Fibroblast of lung (primary cell): Measurements from ENCODE around the gene PANX2.

ENCODE experiments used
- CTCF ChIP-seq, 2 donors: IDR thresholded peaks in 1 of 2; conservative IDR thresholded peaks in 1 of 2; 1 replicate in 1 of 2; 2 replicates in 1 of 2; pipeline ENCODE4 v1.5.1; 2011 to 2012; ENCODE audit warnings: low read length in 2 of 2, control low read depth in 1 of 2, inconsistent platforms in 1 of 2, low read depth in 1 of 2, mild to moderate bottlenecking in 1 of 2
- EZH2 ChIP-seq: IDR thresholded peaks from 2 replicates; pipeline ENCODE4 v1.5.1; 2012; ENCODE audit warnings: low read length, control low read depth, mild to moderate bottlenecking; ENCODE audit errors: missing control alignments

- TF ChIP-seq CTCF (conservative IDR thresholded peaks at IDR 0.05 in 1 of 2, IDR thresholded peaks at IDR 0.05 in 1 of 2; ENCODE audit: low read depth in 1 of 2, low read length in 2 of 2) (no peak), EZH2 (no peak)
Observed at GRCh38 chr22:50226063-50226874, 55.7 kb downstream of the PANX2 start.
